ENCODE data around the gene EFCC1. TPM values are rescaled to one million over a fixed set of nuclear protein-coding genes. Genes with fewer than 3 reads are reported as not detected.

Gene EFCC1
- total and polyA plus RNA-seq, 5 donors from 2014 or later: 0.15 TPM; not detected in 4

- Histone ChIP-seq H3K27ac (ENCODE audit: insufficient read depth, low read length, poor library complexity, severe bottlenecking) (no peak overlapping the region), H3K4me1 (ENCODE audit: control insufficient read depth, insufficient read depth, low read length, poor library complexity, severe bottlenecking) (peaks cover 3% of the 10 kb centered on the region), H3K36me3 (ENCODE audit: control insufficient read depth, insufficient read depth, low read length) (no peaks in the 10 kb centered on the region), H3K9me3 (ENCODE audit: control insufficient read depth in 2 of 2, low read length in 2 of 2) (no peaks in the 10 kb centered on the region), H3K27me3 (ENCODE audit: control insufficient read depth, insufficient read depth, low read length) (peaks cover 4% of the 10 kb centered on the region), H3K4me3 (ENCODE audit: low read depth, low read length) (no peak overlapping the region)
- Mint-ChIP-seq H3K27ac (no peak overlapping the region), H3K4me1 (peaks cover 0 to 5% (median 5%) of the 10 kb centered on the region in 4 donors), H3K9me3 (peaks cover 0 to 1% (median 0%) of the 10 kb centered on the region in 7 donors), H3K27me3 (peaks cover 18% of the 10 kb centered on the region), H3K4me3 (no peak overlapping the region), H3K36me3 (no peaks in the 10 kb centered on the region)
- ATAC-seq (ENCODE audit: low read depth in 2 of 2) (no peak), DNase-seq (no peak)
These were observed 29.5 kb upstream of the EFCC1 start for GRCh38 chr3:128971421-128972100.

- Mint-ChIP-seq H3K9me3 (peaks cover 0 to 1% (median 0%) of the 10 kb centered on the region in 7 donors), H3K27me3 (peaks cover 29% of the 10 kb centered on the region), H3K4me1 (peaks cover 0 to 5% (median 5%) of the 10 kb centered on the region in 4 donors), H3K36me3 (no peaks in the 10 kb centered on the region), H3K4me3 (no peak overlapping the region), H3K27ac (peak overlapping the region in 1 of 3 donors; percentile 6)
- peaks cover 4% of the 10 kb centered on the region for H3K27me3 ChIP-seq (ENCODE audit: control insufficient read depth, insufficient read depth, low read length)
- no peak overlapping the region for H3K27ac ChIP-seq (ENCODE audit: insufficient read depth, low read length, poor library complexity, severe bottlenecking)
- peaks cover 3% of the 10 kb centered on the region for H3K4me1 ChIP-seq (ENCODE audit: control insufficient read depth, insufficient read depth, low read length, poor library complexity, severe bottlenecking)
- no peak for ATAC-seq (ENCODE audit: low read depth in 2 of 2)
- no peaks in the 10 kb centered on the region for H3K36me3 ChIP-seq (ENCODE audit: control insufficient read depth, insufficient read depth, low read length)
- H3K4me3 ChIP-seq (ENCODE audit: low read depth, low read length): no peak overlapping the region
- H3K9me3 ChIP-seq (ENCODE audit: control insufficient read depth in 2 of 2, low read length in 2 of 2): no peaks in the 10 kb centered on the region
- DNase-seq: no peak
These were observed 27.0 kb upstream of the EFCC1 start for GRCh38 chr3:128973988-128974564.

GRCh38 chr3:128975276-128975675 lies 25.8 kb upstream of the EFCC1 start:
- H3K9me3 Mint-ChIP-seq: peaks cover 0 to 1% (median 0%) of the 10 kb centered on the region in 7 donors

DNA sequence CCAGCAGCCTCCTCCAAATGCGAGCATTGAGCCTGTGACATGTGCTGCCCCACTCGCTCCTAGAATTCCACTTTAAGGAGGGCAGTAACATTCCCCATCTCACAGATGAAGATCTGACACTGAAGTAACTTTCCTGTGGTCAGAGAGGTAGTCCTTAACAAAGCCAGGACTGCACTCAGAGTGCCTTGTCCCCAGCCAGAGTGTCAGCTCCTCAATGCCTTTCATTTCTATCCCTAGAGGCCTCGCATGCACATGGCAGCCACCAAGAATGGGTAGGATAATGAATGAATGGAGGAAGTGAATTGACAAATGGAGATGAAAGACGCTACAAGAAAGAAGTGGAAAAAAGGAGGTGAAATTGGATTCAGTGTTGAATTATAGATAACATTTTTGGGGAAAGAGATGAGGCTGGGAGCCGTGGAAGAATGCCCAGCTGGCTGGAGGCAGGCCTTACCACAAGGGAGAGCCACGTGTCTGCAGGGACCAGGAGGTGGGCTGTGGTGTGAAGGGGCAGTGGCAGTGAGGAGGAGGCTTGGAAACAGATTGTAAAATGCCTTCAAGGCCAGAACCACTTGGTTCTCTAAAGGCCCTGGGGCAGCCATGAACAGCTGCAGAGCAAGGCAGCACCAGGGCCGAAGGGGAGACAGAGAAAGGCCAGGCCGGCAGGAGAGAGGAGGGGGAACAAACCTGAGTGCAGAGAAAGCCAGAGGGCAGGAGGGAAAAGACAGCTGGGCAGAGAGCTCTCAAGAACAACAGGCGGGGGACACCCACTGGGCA lies 17.6 kb upstream of the EFCC1 start:
- Histone ChIP-seq H3K4me3 (ENCODE audit: low read depth, low read length) (no peak overlapping the region), H3K36me3 (ENCODE audit: control insufficient read depth, insufficient read depth, low read length) (no peaks in the 10 kb centered on the region), H3K4me1 (ENCODE audit: control insufficient read depth, insufficient read depth, low read length, poor library complexity, severe bottlenecking) (no peaks in the 10 kb centered on the region), H3K9me3 (ENCODE audit: control insufficient read depth in 2 of 2, low read length in 2 of 2) (no peaks in the 10 kb centered on the region), H3K27ac (ENCODE audit: insufficient read depth, low read length, poor library complexity, severe bottlenecking) (no peak overlapping the region), H3K27me3 (ENCODE audit: control insufficient read depth, insufficient read depth, low read length) (no peaks in the 10 kb centered on the region)
- no peak for ATAC-seq (ENCODE audit: low read depth in 2 of 2)
- no peaks in the 10 kb centered on the region for H3K9me3 Mint-ChIP-seq
- no peak for DNase-seq
- H3K4me1 Mint-ChIP-seq: no peaks in the 10 kb centered on the region
- no peak overlapping the region for H3K4me3 Mint-ChIP-seq
- H3K36me3 Mint-ChIP-seq: no peaks in the 10 kb centered on the region
- H3K27me3 Mint-ChIP-seq: peaks cover 16% of the 10 kb centered on the region
- no peak overlapping the region for H3K27ac Mint-ChIP-seq

More at GRCh38 chr3:128975276-128975675, 25.8 kb upstream of the EFCC1 start:
- Mint-ChIP-seq H3K36me3 (no peaks in the 10 kb centered on the region), H3K27me3 (peaks cover 28% of the 10 kb centered on the region), H3K27ac (no peak overlapping the region), H3K4me1 (peaks cover 0 to 2% (median under 1%) of the 10 kb centered on the region in 4 donors), H3K4me3 (no peak overlapping the region)
- ATAC-seq (ENCODE audit: low read depth in 2 of 2): no peak
- Histone ChIP-seq H3K9me3 (ENCODE audit: control insufficient read depth in 2 of 2, low read length in 2 of 2) (no peaks in the 10 kb centered on the region), H3K4me1 (ENCODE audit: control insufficient read depth, insufficient read depth, low read length, poor library complexity, severe bottlenecking) (peaks cover under 1% of the 10 kb centered on the region), H3K36me3 (ENCODE audit: control insufficient read depth, insufficient read depth, low read length) (no peaks in the 10 kb centered on the region), H3K27ac (ENCODE audit: insufficient read depth, low read length, poor library complexity, severe bottlenecking) (no peak overlapping the region), H3K27me3 (ENCODE audit: control insufficient read depth, insufficient read depth, low read length) (peaks cover 4% of the 10 kb centered on the region), H3K4me3 (ENCODE audit: low read depth, low read length) (no peak overlapping the region)
- DNase-seq: no peak

GRCh38 chr3:128984596-128984995 lies 16.5 kb upstream of the EFCC1 start:
- Mint-ChIP-seq H3K27ac (no peak overlapping the region), H3K4me1 (no peaks in the 10 kb centered on the region), H3K9me3 (no peaks in the 10 kb centered on the region), H3K4me3 (no peak overlapping the region), H3K27me3 (peaks cover 16% of the 10 kb centered on the region), H3K36me3 (no peaks in the 10 kb centered on the region)
- Histone ChIP-seq H3K27me3 (ENCODE audit: control insufficient read depth, insufficient read depth, low read length) (no peaks in the 10 kb centered on the region), H3K4me3 (ENCODE audit: low read depth, low read length) (no peak overlapping the region), H3K27ac (ENCODE audit: insufficient read depth, low read length, poor library complexity, severe bottlenecking) (no peak overlapping the region), H3K36me3 (ENCODE audit: control insufficient read depth, insufficient read depth, low read length) (no peaks in the 10 kb centered on the region), H3K9me3 (ENCODE audit: control insufficient read depth in 2 of 2, low read length in 2 of 2) (no peaks in the 10 kb centered on the region), H3K4me1 (ENCODE audit: control insufficient read depth, insufficient read depth, low read length, poor library complexity, severe bottlenecking) (no peaks in the 10 kb centered on the region)
- ATAC-seq (ENCODE audit: low read depth in 2 of 2) (no peak), DNase-seq (no peak)

GRCh38 chr3:128987302-128988100 lies 13.6 kb upstream of the EFCC1 start:
- no peak overlapping the region for H3K27ac Mint-ChIP-seq
- DNase-seq: no peak

GRCh38 chr3:128988286-128988685 lies 12.8 kb upstream of the EFCC1 start:
- H3K4me1 Mint-ChIP-seq: peaks cover 0 to 2% (median 0%) of the 10 kb centered on the region in 4 donors
- H3K27me3 Mint-ChIP-seq: peaks cover 11% of the 10 kb centered on the region
- no peak overlapping the region for H3K27ac ChIP-seq (ENCODE audit: insufficient read depth, low read length, poor library complexity, severe bottlenecking)
- no peak overlapping the region for H3K4me3 Mint-ChIP-seq
- no peaks in the 10 kb centered on the region for H3K36me3 Mint-ChIP-seq
- ATAC-seq (ENCODE audit: low read depth in 2 of 2) (no peak), DNase-seq (no peak)
- no peaks in the 10 kb centered on the region for H3K36me3 ChIP-seq (ENCODE audit: control insufficient read depth, insufficient read depth, low read length)
- no peaks in the 10 kb centered on the region for H3K9me3 Mint-ChIP-seq
- no peak overlapping the region for H3K27ac Mint-ChIP-seq
- H3K9me3 ChIP-seq (ENCODE audit: control insufficient read depth in 2 of 2, low read length in 2 of 2): no peaks in the 10 kb centered on the region
- H3K27me3 ChIP-seq (ENCODE audit: control insufficient read depth, insufficient read depth, low read length): no peaks in the 10 kb centered on the region
- H3K4me1 ChIP-seq (ENCODE audit: control insufficient read depth, insufficient read depth, low read length, poor library complexity, severe bottlenecking): no peaks in the 10 kb centered on the region
- H3K4me3 ChIP-seq (ENCODE audit: low read depth, low read length): no peak overlapping the region

More at GRCh38 chr3:128987302-128988100, 13.6 kb upstream of the EFCC1 start:
- Mint-ChIP-seq H3K9me3 (no peaks in the 10 kb centered on the region), H3K4me1 (no peaks in the 10 kb centered on the region), H3K36me3 (no peaks in the 10 kb centered on the region), H3K4me3 (no peak overlapping the region), H3K27me3 (peaks cover 11% of the 10 kb centered on the region)
- ATAC-seq (ENCODE audit: low read depth in 2 of 2): no peak
- Histone ChIP-seq H3K4me1 (ENCODE audit: control insufficient read depth, insufficient read depth, low read length, poor library complexity, severe bottlenecking) (no peaks in the 10 kb centered on the region), H3K27me3 (ENCODE audit: control insufficient read depth, insufficient read depth, low read length) (no peaks in the 10 kb centered on the region), H3K9me3 (ENCODE audit: control insufficient read depth in 2 of 2, low read length in 2 of 2) (no peaks in the 10 kb centered on the region), H3K27ac (ENCODE audit: insufficient read depth, low read length, poor library complexity, severe bottlenecking) (no peak overlapping the region), H3K4me3 (ENCODE audit: low read depth, low read length) (no peak overlapping the region), H3K36me3 (ENCODE audit: control insufficient read depth, insufficient read depth, low read length) (no peaks in the 10 kb centered on the region)
